Left hindlimb (tissue), 1 donor: Measurements from ENCODE around the gene ISG20L2.
"Not testable (repeated sequence)": the region's sequence is repeated elsewhere in the genome, so short reads cannot be mapped to it uniquely, and the experiment has no call there.

Experiments
- DNase-seq: peaks from one replicate; pipeline ENCODE4 v3.0.0-alpha.2; 2018

The ISG20L2 gene, protein sequence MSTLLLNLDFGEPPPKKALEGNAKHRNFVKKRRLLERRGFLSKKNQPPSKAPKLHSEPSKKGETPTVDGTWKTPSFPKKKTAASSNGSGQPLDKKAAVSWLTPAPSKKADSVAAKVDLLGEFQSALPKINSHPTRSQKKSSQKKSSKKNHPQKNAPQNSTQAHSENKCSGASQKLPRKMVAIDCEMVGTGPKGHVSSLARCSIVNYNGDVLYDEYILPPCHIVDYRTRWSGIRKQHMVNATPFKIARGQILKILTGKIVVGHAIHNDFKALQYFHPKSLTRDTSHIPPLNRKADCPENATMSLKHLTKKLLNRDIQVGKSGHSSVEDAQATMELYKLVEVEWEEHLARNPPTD

DNA sequence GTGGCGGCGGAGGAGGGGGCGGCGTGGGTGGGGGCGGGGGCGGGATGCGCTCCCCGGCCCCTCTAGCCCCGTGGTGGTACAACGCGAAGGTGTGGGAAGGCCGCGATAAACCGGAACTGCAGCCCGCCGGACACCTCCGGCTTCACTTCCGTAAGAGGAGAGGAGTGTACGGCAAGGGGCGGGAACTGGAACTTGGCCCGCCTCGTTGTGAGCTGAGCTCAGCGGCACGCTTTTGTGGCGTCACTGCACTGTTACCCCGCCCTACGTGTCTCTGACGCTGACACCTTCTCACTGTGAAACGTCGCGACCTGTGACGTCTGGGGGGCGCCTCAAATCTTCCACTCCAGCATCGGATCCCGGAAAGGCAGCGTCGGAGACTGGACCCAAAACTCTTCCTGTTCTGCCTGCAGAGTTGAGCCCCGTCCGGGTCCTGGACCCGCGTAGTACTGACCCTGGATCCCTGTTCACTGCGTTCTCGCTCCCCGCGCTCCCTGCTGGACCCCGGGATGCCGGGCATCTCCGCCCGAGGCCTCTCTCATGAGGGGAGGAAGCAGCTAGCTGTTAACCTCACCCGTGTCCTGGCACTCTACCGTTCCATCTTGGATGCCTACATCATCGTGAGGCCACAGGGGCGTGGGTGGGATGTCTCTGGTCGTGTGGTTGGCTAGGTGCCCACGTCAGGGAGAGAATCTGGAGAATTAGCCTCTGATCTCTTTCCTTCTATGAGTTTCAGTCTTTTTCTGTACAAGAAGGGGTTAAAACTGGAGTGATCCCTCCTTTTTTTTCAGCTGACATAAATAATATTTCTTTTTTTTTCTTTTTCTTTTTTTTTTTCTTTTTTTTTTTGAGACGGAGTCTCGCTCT is at the start of gene ISG20L2:
Gene ISG20L2, minus strand, starts transcription at position 168 of the 864 bp plus-strand sequence. CDS start 1,114 bp downstream, outside the sequence.
- DNase-seq = peak; percentile 97

DNA sequence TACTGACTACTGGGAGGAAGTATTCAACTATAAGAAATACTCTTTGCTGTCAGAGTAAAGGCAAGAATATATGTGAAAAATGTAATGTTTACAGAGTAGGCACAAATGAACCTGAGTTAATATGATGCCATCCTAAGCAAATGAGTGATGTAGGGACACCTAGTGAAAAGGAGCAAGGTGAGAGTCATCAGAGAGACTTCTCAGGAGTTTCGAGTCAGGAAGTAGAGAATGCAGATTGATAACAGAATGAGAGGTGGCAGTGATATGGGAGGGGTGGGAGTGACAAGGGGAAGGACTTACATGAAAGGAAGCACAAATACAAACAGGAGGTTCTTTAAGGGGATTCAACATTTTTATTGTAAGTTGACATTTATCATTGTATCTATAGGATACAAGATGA is 49.0 kb upstream of the ISG20L2 start:
- DNase-seq = no peak

DNA sequence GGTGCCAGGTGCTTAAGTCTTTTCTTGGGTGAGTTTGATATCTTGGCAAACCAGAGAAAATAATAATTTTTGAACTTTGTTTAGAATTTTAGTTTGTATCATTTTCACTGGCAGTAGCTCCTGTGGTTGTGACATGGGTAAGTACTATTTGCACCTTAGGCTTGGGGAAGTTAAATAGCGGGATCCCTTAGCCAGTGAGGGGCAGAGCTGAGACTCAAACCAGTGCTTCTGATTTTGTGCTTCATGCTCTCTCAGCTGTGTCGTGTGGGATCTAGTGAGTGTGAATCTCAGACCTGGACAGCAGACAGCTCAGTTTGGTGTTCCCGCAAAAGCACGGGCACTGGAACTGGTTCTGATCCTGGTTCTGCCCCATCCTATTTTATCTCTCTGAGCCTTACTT is 48.4 kb upstream of the ISG20L2 start:
- no peak for DNase-seq

DNA sequence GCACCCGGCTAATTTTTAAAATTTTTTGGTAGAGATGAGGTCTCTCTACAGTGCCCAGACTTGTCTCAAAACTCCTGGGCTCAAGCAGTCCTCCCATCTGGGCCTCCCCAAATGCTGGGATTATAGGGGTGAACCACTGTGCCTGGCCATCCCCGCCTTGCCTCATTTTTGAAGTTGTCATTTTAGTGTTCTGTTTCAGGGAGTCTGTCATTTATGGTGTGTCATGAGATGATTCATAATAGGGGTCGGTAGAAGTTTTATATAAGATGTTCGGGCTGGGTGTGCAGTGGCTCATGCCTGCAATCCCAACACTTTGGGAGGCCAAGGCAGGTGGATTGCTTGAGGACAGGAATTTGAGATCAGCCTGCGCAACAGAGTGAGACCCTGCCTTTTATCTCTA is 47.2 kb upstream of the ISG20L2 start:
- no peak for DNase-seq

DNA sequence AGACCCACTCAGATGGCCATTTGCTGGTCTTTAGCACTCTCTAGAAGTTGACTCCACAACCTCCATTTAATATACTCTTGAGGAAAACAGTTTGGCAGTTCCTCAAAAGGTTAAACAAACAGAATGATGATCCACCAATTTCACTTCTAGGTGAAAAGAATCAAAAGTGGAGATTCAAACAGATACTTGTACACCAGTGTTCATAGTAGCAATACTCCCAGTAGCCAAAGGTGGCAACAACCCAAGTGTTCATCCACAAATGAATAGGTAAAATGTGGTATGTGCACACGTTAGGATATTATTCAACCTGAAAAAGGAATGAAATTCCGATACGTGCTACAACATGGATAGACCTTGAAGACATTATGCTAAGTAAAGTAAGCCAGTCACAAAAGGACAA is 45.0 kb upstream of the ISG20L2 start:
- no peak for DNase-seq

DNA sequence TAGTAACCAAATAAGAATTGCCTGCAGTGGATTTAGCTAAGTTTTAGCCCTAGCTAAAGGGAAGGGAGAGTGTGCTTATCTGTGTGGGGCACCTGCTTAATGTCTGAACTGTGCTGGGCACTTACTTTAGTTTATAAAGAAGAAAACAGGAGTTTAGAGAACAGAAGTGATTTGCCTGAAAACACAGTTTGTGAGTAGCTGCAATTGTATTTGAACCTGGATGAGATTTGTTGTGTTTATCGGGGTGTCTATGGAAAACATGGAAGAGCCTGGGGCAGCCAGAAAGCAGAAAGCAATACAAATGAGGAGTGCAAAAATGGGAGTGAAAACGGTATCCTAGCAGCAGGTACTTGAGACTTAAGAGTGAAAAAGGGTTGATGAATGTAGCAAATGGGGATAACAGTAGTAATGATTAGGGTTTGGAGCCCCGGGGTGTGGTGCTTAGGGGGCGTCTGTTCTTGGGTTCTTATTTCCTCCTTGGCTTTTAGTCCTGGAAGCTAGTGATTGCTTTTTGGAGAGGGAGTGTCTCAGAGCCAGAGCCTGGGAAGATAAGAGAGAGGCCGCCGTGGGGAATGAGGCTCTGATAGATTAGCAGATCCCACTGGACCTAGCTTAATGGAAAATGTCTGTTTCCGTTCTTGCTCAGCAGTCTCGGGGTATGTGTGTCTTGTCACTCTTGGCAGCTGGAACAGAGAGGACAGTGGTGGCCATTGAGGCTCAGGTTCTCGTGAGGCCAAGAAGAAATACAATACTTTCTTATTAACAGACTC is 44.3 kb upstream of the ISG20L2 start:
- DNase-seq = no peak

DNA sequence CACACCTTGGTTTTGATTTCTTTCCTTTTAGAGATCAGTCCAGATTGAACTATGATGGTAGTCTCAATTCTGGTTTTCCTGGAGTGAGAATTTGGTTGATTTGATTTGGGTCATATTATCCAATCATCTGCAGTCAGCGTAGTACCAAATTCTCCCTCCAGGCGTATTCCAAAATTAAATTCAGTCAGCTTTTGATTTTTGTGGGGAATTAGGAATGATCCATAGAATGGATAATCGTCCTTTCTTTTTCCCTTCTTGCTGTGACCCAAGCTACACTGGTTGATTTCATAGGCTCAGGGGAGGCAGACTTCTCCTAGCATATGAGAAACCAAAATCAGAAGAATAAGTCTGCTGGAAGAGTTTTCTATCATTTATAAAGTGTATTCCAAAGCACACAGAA is 43.7 kb upstream of the ISG20L2 start:
- DNase-seq = no peak

DNA sequence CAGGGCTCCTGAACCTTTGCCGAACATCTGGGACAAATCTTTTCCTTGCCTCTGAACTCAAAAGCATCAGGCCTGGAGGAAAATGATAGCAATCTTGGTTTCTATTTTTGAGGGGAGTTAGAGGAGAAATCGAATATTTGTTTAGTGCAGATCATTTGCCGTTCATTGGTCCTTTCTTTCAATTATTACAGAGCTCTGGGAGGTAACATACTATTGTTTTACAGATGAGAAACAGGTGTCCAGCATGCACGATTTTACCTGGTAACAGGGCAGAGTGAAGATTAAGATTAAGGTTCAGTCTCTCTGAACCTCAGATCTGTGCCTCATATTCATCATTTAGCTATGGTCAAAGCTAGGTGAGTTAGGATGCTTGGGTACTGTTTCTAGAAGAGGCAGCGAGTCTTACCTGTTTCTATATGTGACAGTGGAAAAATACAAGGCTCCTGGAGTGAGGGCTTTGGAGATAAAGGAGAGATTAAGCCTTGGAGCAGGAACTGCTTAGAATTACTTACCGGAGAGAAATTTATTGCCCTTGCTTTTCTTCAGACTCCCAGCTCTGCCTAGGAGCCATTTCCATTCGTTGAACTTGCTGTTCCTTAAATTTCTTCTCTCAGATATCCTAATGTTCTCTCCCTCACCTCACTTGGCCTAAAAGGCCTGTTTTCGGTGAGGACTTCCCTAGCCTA is 40.2 kb upstream of the ISG20L2 start:
- no peak for DNase-seq

DNA sequence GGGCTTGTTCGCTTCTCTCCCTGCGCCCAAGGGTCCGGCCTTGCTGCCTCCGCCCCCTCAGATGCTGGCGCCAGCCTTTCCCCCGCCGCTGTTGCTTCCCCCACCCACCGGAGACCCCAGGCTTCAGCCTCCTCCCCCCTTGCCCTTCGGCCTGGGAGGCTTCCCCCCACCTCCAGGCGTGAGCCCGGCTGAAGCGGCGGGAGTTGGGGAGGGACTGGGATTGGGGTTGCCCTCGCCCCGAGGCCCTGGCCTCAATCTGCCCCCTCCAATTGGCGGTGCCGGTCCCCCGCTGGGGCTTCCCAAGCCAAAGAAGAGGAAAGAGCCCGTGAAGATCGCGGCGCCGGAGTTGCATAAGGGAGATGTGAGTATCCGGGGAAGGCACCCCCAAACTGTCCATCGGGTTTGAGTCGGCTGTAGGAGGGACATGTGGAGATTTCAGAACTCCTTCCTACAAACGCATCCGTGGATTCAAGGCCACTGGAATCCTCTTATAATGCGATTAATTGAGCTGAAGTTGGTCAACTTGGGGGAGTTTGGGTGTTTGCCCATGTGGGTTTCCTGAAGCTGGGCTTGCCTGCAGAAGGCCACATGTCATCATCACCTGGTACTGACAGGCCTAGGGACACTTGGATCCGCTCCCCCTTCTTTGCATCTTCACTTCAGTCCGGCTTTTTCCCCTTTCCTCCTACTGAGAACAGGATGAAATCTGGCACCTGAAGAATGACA is 39.5 kb upstream of the ISG20L2 start:
- DNase-seq = no peak

DNA sequence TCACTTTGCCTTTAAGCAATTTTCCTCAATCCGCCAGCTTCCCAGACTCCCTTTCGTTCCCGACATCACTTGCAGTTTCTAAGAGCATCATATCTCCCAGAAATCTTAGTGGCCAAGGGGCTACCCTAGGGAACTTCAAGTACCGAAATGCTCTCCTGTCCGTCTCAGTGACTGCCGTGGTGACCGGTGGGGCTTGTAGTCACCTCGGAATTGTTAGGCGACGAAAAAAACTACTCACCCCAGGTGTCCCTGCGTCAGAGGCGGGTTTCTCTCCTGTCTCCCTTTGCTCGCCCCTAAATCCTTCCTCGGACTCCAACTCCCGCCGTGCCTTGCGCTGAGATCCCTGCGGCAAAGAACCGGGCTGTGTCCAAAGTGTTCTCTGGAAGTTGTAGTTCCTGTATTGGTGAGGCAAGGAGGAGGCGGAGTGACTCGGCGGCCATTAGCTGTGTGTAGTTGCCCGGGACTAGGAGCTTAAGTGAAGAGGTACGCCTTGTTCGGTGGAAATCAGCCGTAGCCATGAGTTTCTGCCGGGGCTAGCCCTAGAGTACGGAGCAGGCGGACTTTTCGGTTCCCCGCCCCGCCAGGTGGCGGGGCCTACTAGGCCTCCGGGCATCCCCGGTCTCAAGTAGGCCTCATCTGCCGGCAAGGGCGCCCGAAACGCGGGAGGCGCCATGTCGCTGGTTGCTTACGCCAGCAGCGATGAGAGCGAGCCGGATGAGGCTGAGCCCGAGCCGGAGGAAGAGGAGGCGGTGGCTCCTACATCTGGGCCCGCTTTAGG is 38.7 kb upstream of the ISG20L2 start, which contains the start of gene PRCC:
Gene PRCC, plus strand, starts transcription at position 435 of the 778 bp plus-strand sequence. Its CDS starts 237 bp downstream, at position 672.
- DNase-seq = peak; percentile 100

DNA sequence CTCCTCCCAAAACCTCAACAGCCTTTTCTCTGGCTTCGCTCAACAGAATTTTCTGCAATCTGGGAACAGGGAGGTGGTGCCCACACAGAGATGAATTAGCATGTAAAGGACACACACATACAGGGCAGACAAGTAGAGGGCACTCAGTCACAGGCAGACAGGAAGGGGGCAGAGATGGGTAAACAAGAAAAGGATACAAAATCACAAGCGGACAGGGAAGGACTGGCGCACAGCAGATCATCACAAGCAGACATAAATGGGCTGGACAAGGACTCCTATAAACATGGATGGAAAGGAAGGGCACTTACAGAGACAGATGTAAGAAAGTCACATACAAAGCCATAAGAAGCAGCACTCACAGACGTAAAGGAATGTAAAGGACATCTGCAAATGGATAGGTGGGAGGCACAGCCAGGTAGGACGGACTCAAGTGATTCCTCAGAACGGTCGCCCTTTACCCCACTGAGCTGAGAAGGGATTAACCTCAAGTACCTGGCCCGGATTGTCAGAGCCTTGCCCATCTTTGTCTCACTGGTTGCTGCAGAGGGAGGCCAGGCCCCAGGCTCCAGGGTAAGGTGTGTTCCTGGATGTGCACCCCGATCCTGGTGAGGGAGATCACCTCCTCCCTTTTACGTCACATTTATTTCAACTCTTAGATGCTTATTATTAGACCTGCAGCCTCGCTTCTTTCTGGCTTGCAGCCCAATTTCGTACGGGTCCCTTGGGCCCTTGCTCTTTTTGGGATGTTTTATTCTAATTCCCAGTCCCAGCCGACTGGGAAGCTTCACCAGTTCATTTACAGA is 37.9 kb upstream of the ISG20L2 start:
- DNase-seq = no peak

DNA sequence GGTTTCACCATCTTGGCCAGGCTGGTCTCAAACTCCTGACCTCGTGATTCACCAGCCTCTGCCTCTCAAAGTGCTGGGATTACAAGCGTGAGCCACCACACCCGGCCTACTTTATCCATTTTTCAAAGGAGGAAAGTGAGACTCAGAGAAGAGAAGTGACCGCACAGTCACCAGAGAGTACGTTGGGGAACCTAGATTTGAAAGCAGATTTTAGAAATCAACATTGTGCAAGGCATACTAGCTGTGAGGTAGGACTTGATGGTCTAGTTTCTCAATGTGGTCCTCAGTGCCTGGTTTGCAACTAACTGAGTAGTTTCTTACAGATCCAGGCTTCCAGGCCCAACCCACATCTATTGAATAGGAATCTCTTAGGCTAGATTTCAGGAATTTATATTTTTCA is 37.1 kb upstream of the ISG20L2 start:
- no peak for DNase-seq

DNA sequence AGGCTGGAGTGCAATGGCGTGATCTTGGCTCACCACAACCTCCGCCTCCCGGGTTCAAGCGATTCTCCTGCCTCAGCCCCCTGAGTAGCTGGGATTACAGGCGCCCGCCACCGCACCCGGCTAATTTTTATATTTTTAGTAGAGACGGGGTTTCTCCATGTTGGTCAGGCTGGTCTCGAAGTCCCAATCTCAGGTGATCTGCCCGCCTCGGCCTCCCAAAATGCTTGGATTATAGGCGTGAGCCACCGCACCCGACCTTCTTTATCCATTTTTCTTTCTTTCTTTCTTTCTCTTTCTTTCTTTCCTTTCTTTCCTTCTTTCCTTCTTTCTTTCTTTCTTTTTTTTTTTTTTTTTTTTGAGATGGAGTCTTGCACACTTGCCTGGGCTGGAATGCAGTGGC is 36.6 kb upstream of the ISG20L2 start:
- DNase-seq = not testable (repeated sequence)

DNA sequence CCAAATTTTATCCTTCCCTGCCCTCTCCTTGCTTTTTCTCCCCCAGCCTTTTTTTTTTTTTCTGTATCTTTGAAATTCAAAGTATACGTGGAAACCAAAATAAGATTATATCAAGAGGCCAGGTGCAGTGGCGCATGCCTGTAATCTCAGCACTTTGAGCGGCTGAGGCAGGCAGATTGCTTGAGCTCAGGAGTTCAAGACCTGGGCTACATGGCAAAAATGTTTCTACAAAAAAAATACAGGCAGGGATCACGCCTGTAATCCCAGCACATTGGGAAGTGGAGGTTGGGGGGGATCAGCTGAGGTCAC is 32.2 kb upstream of the ISG20L2 start:
- DNase-seq = no peak

DNA sequence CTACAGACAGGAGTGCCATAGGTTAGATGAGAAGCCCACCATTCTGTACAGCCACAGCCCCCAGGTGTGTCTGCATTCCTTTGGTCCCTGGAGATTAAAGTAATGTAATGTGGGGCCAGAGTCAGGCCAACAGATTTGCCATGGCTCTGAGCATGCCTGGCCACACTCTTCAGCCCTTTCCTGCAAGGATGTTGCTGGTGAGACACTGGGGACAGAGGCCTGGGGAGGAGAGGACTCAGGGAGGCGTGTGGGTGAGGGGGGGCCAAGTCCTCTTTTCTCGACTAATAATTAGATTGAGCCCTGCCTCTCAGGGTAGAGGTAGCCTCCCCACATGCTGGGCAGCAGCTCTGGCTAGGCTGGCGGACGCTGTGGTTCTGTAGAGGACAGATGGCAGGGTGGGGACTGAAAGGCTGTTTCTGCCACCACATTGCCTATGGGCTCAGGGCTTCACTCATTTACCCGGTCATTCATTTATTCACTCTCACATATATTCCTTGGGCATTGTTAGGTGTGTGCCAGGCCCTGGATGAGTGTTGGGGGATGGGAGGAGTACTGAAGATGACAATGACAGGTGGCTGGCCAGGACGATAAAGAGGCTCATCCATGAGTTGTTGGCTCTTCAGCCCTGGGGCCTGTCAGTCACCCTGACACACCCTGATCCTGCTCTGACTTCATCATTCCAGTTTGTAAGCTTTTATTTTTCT is 31.7 kb upstream of the ISG20L2 start:
- no peak for DNase-seq

DNA sequence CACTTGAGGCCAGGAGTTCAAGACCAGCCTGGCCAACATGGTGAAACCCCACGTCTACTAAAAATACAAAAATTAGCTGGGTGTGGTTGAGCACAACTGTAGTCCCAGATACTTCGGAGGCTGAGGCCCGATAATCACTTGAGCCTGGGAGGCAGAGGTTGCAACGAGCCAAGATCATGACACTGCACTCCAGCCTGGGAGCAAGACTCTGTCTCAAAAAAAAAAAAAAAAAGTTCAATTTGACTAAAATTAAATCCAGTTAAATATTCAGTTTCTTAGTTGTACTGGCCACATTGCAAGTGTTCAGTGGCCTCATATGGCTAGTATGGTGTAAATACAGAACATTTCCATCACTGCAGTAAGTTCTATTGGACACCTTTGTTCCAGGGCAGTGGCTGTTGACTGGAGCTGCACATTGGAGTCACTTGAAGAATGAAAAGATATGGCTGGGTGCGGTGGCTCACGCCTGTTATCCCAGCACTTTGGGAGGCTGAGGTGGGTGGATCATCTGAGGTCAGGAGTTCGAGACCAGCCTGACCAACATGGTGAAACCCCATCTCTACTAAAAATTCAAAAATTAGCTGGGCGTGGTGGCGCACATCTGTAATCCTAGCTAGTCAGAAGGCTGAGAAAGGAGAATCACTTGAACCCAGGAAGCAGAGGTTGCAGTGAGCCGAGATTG is 29.1 kb upstream of the ISG20L2 start:
- DNase-seq = not testable (repeated sequence)

DNA sequence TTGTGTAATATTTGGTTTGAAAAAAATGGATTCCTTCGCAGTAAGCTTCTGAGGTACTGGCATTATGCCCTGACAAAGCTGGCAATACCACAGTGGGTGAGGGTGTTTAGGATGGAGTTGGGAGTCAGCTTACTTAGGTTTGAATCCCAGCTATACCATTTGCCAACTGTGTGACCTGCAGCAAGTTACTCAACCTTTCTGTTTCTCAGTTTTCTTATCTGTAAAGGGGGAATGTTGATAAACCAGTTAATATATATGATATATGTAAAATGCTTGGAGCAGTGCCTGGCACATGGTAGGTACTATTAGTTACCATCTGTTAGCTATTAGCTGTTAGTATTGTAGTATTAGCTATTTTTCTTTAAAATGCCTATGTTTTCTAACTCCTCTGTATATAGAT is 27.8 kb upstream of the ISG20L2 start:
- DNase-seq = no peak

DNA sequence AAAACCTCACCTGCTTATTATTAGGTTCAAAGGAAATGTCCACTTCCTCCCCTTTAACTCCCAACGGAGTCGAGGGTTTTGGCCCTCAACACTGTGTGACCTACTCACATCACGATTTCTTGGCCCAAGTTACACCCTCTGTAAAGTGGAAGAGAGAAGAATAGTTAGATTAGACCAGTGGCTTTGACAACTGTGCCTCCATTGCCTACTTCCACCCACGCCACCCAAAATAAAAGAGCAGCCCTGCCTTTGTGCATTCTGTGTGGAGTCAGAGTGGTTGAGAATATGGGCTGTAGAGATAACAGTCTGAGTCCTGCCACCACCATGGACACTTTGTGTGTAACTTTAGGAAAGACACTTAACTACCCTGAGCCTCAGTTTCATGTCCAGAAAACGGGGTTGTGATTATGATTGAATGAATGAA is 27.0 kb upstream of the ISG20L2 start:
- DNase-seq = no peak

DNA sequence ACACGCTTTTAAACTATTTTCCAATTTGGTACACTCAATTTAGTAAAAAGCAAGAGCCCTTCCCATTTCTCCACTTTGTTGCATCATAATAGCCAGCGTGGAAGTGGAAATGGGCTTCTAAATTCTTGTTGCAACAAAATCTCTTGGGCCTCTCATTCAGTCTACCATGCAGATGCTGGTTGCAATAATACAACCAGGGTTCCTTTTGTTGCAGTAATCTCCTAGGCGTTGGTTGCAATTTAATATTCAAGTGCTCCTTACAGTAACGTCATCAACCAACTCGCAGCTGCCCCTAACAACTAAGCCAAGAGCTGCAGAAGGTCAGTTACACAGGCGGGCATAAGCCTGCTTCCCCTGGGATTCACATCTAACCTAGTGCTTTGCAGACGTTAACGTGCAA is 25.7 kb upstream of the ISG20L2 start:
- no peak for DNase-seq
